HepG2 (cell line): ENCODE results near the gene STXBP2. TPM values are rescaled to one million over a fixed set of nuclear protein-coding genes. Genes with fewer than 3 reads are reported as not detected.

Experiments used
- CBX1 ChIP-seq: IDR thresholded peaks from one replicate; pipeline ENCODE4 v1.6.1; 2016; ENCODE audit warnings: antibody characterized with exemption, low read depth
- CENPX ChIP-seq: sonication (generic); formaldehyde crosslinking; IDR thresholded peaks from 2 replicates; pipeline ENCODE4 v1.9.0; 2021; ENCODE audit warnings: mild to moderate bottlenecking, missing genetic modification reagents, moderate library complexity
- FLYWCH1 ChIP-seq: sonication (generic); formaldehyde crosslinking; IDR thresholded peaks from 2 replicates; pipeline ENCODE4 v1.8.1; 2023; ENCODE audit warnings: mild to moderate bottlenecking, missing genetic modification reagents
- FOXA1 ChIP-seq, 2 experiments: fragments of 450-650 bp in 1 of 2; sonication (generic) in 1 of 2; formaldehyde crosslinking in 1 of 2; IDR thresholded peaks; 2 replicates each; pipeline versions ENCODE4 v1.4.0 to v1.6.1; 2016 to 2020; ENCODE audit warnings: missing genetic modification reagents in 1 of 2
- FUBP1 ChIP-seq: sonication (generic); formaldehyde crosslinking; IDR thresholded peaks from 2 replicates; pipeline ENCODE4 v1.5.1; 2020; ENCODE audit warnings: missing genetic modification reagents, mild to moderate bottlenecking, borderline replicate concordance
- HNF4A ChIP-seq: sonication (generic); formaldehyde crosslinking; IDR thresholded peaks from 2 replicates; pipeline ENCODE4 v1.4.0; 2020; ENCODE audit warnings: missing genetic modification reagents
- HOXA3 ChIP-seq: sonication (generic); formaldehyde crosslinking; IDR thresholded peaks from 2 replicates; pipeline ENCODE4 v1.5.0; 2020; ENCODE audit warnings: missing genetic modification reagents
- JARID2 ChIP-seq: sonication (generic); formaldehyde crosslinking; IDR thresholded peaks from 2 replicates; pipeline ENCODE4 v1.8.1; 2023; ENCODE audit warnings: missing genetic modification reagents, inconsistent platforms; ENCODE audit not compliant: insufficient replicate concordance
- KAT8 ChIP-seq: IDR thresholded peaks from 2 replicates; pipeline ENCODE4 v1.6.1; 2016; ENCODE audit warnings: missing genetic modification reagents, missing compliant biosample characterization
- MED13 ChIP-seq: sonication (generic); formaldehyde crosslinking; IDR thresholded peaks from 2 replicates; pipeline ENCODE4 v1.5.0; 2020; ENCODE audit warnings: missing genetic modification reagents
- MLLT10 ChIP-seq: sonication (generic); formaldehyde crosslinking; IDR thresholded peaks from 2 replicates; pipeline ENCODE4 v1.4.0; 2020; ENCODE audit warnings: missing genetic modification reagents
- MXD3 ChIP-seq: IDR thresholded peaks from 2 replicates; pipeline ENCODE4 v1.6.1; 2016; ENCODE audit warnings: mild to moderate bottlenecking, missing biosample characterization, missing genetic modification reagents
- MXD4 ChIP-seq: IDR thresholded peaks from 2 replicates; pipeline ENCODE4 v1.6.1; 2016; ENCODE audit warnings: mild to moderate bottlenecking, missing biosample characterization, missing genetic modification reagents
- NR2F2 ChIP-seq: IDR thresholded peaks from 2 replicates; pipeline ENCODE4 v1.6.1; 2012; ENCODE audit warnings: low read depth, inconsistent platforms, borderline replicate concordance
- PTBP1 ChIP-seq: fragments of 200-400 bp; formaldehyde crosslinking; IDR thresholded peaks from 2 replicates; pipeline ENCODE4 v1.6.1; 2018; ENCODE audit warnings: low read length, low read depth; ENCODE audit not compliant: poor library complexity, severe bottlenecking
- RFXANK ChIP-seq: IDR thresholded peaks from 2 replicates; pipeline ENCODE4 v1.6.1; 2016
- SNAPC2 ChIP-seq: sonication (generic); formaldehyde crosslinking; IDR thresholded peaks from 2 replicates; pipeline ENCODE4 v1.8.1; 2022; ENCODE audit warnings: mild to moderate bottlenecking, missing genetic modification reagents
- TCF12 ChIP-seq, 2 experiments: fragments of 450-650 bp in 1 of 2; sonication (generic) in 1 of 2; formaldehyde crosslinking in 1 of 2; IDR thresholded peaks; 2 replicates each; pipeline versions ENCODE4 v1.6.1 to v1.8.0; 2017 to 2022; ENCODE audit warnings: antibody characterized with exemption in 1 of 2, mild to moderate bottlenecking in 1 of 2, missing genetic modification reagents in 1 of 2, moderate library complexity in 1 of 2
- ZNF124 ChIP-seq: sonication (generic); formaldehyde crosslinking; IDR thresholded peaks from 2 replicates; pipeline ENCODE4 v1.4.0; 2020; ENCODE audit warnings: missing genetic modification reagents
- ZNF205 ChIP-seq: IDR thresholded peaks from 2 replicates; pipeline ENCODE4 v1.6.1; 2018; ENCODE audit warnings: missing biosample characterization, missing genetic modification reagents
- ZNF383 ChIP-seq: sonication (generic); formaldehyde crosslinking; IDR thresholded peaks from 2 replicates; pipeline ENCODE4 v1.4.0; 2020; ENCODE audit warnings: missing genetic modification reagents, mild to moderate bottlenecking, borderline replicate concordance
- ZNF557 ChIP-seq: sonication (generic); formaldehyde crosslinking; IDR thresholded peaks from 2 replicates; pipeline ENCODE4 v1.4.0; 2020; ENCODE audit warnings: missing genetic modification reagents
- ZNF773 ChIP-seq: sonication (generic); formaldehyde crosslinking; IDR thresholded peaks from 2 replicates; pipeline ENCODE4 v1.4.0; 2020; ENCODE audit warnings: missing genetic modification reagents, borderline replicate concordance
- ZNF790 ChIP-seq: sonication (generic); formaldehyde crosslinking; IDR thresholded peaks from 2 replicates; pipeline ENCODE4 v1.8.0; 2022; ENCODE audit warnings: missing genetic modification reagents, mild to moderate bottlenecking, borderline replicate concordance
- ZSCAN22 ChIP-seq: sonication (generic); formaldehyde crosslinking; IDR thresholded peaks from 2 replicates; pipeline ENCODE4 v1.4.0; 2020; ENCODE audit warnings: mild to moderate bottlenecking, missing genetic modification reagents
- polyA plus RNA-seq, 8 experiments: library from polyadenylated mRNA; depleted of rRNA in 3 of 8; stranded (reverse) in 7 of 8; unstranded in 1 of 8; fragments of >200 nt; fragmentation: Illumina TruSeq in 4 of 8; extraction: Trizol in 4 of 8; gene quantifications; 2 replicates each; pipeline versions ENCODE4 v1.2.1 to v1.2.3, GENCODE V29; 2011 to 2016; ENCODE audit warnings: low read depth in 4 of 8, missing spikeins in 1 of 8, mixed read lengths in 1 of 8; ENCODE audit not compliant: insufficient read depth in 1 of 8
- total RNA-seq, 5 experiments: library from RNA; depleted of rRNA; stranded (reverse); fragments of >200 nt; fragmentation: Illumina TruSeq; extraction: Trizol; gene quantifications; 2 replicates each; pipeline ENCODE4 v1.2.3, GENCODE V29; 2016; ENCODE audit warnings: low read depth in 1 of 5
- TF ChIP-seq, protein P1 (sequence below): IDR thresholded peaks from 2 replicates; pipeline ENCODE4 v1.6.1; 2016; ENCODE audit warnings: missing compliant biosample characterization, missing genetic modification reagents, borderline replicate concordance
- TF ChIP-seq, protein P2 (sequence below): IDR thresholded peaks from 2 replicates; pipeline ENCODE4 v1.6.1; 2012; ENCODE audit warnings: low read depth, low read length, improper control_type of control experiment

STXBP2 gene
- total and polyA plus RNA-seq, 2 of the 13 experiments (the other 11 are each of a cell fraction or from before 2014, with no cell fraction given): 22.8 to 40.1 TPM

DNA sequence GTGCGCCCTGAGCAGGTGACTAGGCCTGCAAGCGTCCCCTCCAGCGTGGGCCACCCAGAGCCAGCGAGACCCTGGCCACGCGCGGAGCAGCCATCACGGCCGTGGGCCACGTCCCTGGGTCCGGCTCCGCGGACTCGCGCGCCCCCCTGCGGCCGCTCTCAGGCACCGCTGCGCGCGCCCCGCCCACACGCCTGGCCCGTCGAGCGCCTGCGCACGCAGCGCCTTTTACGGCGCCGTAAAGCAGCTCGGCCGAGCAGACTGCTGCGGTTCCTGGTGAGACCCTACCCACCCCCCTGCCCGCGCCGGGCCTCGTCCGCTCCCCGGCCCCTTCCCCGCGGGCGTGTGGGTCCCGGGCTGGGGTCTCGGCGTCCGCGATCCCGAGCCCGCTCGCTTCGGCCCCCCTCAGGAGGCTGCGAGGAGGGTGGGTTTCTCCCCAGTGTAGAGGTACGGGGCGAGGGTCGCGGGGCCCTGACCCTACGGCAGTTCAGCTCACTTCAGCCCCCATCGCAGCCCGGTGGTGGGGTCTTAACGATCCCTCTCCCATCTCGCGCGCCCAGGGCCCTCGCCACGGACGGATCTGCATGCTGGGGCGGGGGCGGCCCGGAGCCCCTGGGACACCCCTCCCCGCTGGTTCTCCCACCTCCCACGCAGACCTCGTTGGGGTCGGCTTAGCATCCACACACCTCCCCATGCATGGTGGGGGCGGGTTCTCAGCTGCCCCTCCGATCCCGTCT lies 43.9 kb downstream of the STXBP2 start, which contains the start of gene TRAPPC5 (continued):
- TF ChIP-seq CENPX (CRISPR knock-in tag) (no peak), FLYWCH1 (CRISPR knock-in tag) (no peak), MED13 (CRISPR knock-in tag) (no peak), CBX1 (no peak), RFXANK (CRISPR knock-in tag) (no peak), PTBP1 (no peak), JARID2 (no peak), MXD4 (CRISPR knock-in tag) (no peak; the same call in 1 of the 2 replicates), FUBP1 (CRISPR knock-in tag) (no peak), KAT8 (CRISPR knock-in tag) (peak; percentile 85), HOXA3 (CRISPR knock-in tag) (peak; percentile 83), MLLT10 (CRISPR knock-in tag) (no peak), ZSCAN22 (no peak), HNF4A (CRISPR knock-in tag) (no peak), MXD3 (CRISPR knock-in tag) (peak; percentile 53; the same call in 1 of the 2 replicates), FOXA1 (IDR thresholded peaks at IDR 0.05) (no peak), FOXA1 (CRISPR knock-in tag; IDR thresholded peaks at IDR 0.05) (no peak), ZNF790 (CRISPR knock-in tag) (peak; percentile 52; the same call in 1 of the 2 replicates), ZNF773 (CRISPR knock-in tag) (peak; percentile 77; the same call in 1 of the 2 replicates), TCF12 (IDR thresholded peaks at IDR 0.05) (no peak), TCF12 (CRISPR knock-in tag; IDR thresholded peaks at IDR 0.05) (peak; percentile 59; the same call in 1 of the 2 replicates), ZNF124 (CRISPR knock-in tag) (no peak), ZNF557 (no peak), NR2F2 (no peak), ZNF383 (CRISPR knock-in tag) (no peak), ZNF205 (CRISPR knock-in tag) (no peak), SNAPC2 (CRISPR knock-in tag) (no peak)
- TF ChIP-seq, protein P1, sequence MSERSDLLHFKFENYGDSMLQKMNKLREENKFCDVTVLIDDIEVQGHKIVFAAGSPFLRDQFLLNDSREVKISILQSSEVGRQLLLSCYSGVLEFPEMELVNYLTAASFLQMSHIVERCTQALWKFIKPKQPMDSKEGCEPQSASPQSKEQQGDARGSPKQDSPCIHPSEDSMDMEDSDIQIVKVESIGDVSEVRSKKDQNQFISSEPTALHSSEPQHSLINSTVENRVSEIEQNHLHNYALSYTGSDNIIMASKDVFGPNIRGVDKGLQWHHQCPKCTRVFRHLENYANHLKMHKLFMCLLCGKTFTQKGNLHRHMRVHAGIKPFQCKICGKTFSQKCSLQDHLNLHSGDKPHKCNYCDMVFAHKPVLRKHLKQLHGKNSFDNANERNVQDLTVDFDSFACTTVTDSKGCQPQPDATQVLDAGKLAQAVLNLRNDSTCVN (CRISPR knock-in tag): 0 out of 2 replicates have a peak, but pooled peaks have one; percentile 6
- TF ChIP-seq, protein P2, sequence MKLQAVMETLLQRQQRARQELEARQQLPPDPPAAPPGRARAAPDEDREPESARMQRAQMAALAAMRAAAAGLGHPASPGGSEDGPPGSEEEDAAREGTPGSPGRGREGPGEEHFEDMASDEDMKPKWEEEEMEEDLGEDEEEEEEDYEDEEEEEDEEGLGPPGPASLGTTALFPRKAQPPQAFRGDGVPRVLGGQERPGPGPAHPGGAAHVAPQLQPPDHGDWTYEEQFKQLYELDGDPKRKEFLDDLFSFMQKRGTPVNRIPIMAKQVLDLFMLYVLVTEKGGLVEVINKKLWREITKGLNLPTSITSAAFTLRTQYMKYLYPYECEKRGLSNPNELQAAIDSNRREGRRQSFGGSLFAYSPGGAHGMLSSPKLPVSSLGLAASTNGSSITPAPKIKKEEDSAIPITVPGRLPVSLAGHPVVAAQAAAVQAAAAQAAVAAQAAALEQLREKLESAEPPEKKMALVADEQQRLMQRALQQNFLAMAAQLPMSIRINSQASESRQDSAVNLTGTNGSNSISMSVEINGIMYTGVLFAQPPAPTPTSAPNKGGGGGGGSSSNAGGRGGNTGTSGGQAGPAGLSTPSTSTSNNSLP: no peak
